ENCODE results near the gene CCL19.

The CCL19 gene

GRCh38 chr9:34664281-34665066, 26.6 kb downstream of the CCL19 start:
- DNase-seq (ENCODE audit: extremely low read depth in 1 of 2, low read depth in 1 of 2): peak in 1 of 2 donors; percentile 63

- DNase-seq (ENCODE audit: extremely low read depth in 1 of 2, low read depth in 1 of 2): no peak
These were observed 27.8 kb downstream of the CCL19 start for GRCh38 chr9:34663303-34663605.

- DNase-seq (ENCODE audit: extremely low read depth in 1 of 2, low read depth in 1 of 2): no peak
These were observed 28.4 kb downstream of the CCL19 start, which contains the start of gene CCL27 for GRCh38 chr9:34662526-34663302. Gene CCL27 (minus strand): TSS chr9:34662657. CDS start chr9:34662633, 24 bp downstream.

- DNase-seq (ENCODE audit: extremely low read depth in 1 of 2, low read depth in 1 of 2): no peak
These were observed 31.4 kb downstream of the CCL19 start for GRCh38 chr9:34659592-34660253.

- no peak for DNase-seq (ENCODE audit: extremely low read depth in 1 of 2, low read depth in 1 of 2)
These were observed 32.6 kb downstream of the CCL19 start for GRCh38 chr9:34658461-34658860.

GRCh38 chr9:34656992-34657391, 34.1 kb downstream of the CCL19 start:
- DNase-seq (ENCODE audit: extremely low read depth in 1 of 2, low read depth in 1 of 2): no peak

GRCh38 chr9:34655394-34655793, 35.7 kb downstream of the CCL19 start:
- DNase-seq (ENCODE audit: extremely low read depth in 1 of 2, low read depth in 1 of 2): no peak

- no peak for DNase-seq (ENCODE audit: extremely low read depth in 1 of 2, low read depth in 1 of 2)
These were observed 36.6 kb downstream of the CCL19 start for GRCh38 chr9:34654323-34655051.

GRCh38 chr9:34653151-34654072, 37.7 kb downstream of the CCL19 start:
- no peak for DNase-seq (ENCODE audit: extremely low read depth in 1 of 2, low read depth in 1 of 2)

GRCh38 chr9:34652602-34653000, 38.5 kb downstream of the CCL19 start:
- DNase-seq (ENCODE audit: extremely low read depth in 1 of 2, low read depth in 1 of 2): no peak

- DNase-seq (ENCODE audit: extremely low read depth in 1 of 2, low read depth in 1 of 2): peak in 1 of 2 donors; percentile 63
These were observed 39.0 kb downstream of the CCL19 start, which contains the start of gene IL11RA for GRCh38 chr9:34651876-34652601. Gene IL11RA (plus strand): TSS chr9:34652185. CDS start chr9:34655218, 3,033 bp downstream.

GRCh38 chr9:34651321-34651720, 39.8 kb downstream of the CCL19 start:
- DNase-seq (ENCODE audit: extremely low read depth in 1 of 2, low read depth in 1 of 2): no peak

- DNase-seq (ENCODE audit: extremely low read depth in 1 of 2, low read depth in 1 of 2): no peak
These were observed 40.3 kb downstream of the CCL19 start for GRCh38 chr9:34650816-34651215.

GRCh38 chr9:34648673-34649072, 42.4 kb downstream of the CCL19 start:
- DNase-seq (ENCODE audit: extremely low read depth in 1 of 2, low read depth in 1 of 2): no peak

GRCh38 chr9:34647651-34648050, 43.4 kb downstream of the CCL19 start:
- DNase-seq (ENCODE audit: extremely low read depth in 1 of 2, low read depth in 1 of 2): no peak

GRCh38 chr9:34647084-34647403, 44.0 kb downstream of the CCL19 start:
- no peak for DNase-seq (ENCODE audit: extremely low read depth in 1 of 2, low read depth in 1 of 2)

- DNase-seq (ENCODE audit: extremely low read depth in 1 of 2, low read depth in 1 of 2): peak; percentile 93 to 96
These were observed 44.6 kb downstream of the CCL19 start, which contains the start of gene GALT for GRCh38 chr9:34646211-34647083. Gene GALT (plus strand): TSS chr9:34646675. CDS start chr9:34646705, 30 bp downstream.

GRCh38 chr9:34644766-34645314, 46.2 kb downstream of the CCL19 start:
- DNase-seq (ENCODE audit: extremely low read depth in 1 of 2, low read depth in 1 of 2): no peak

All from stimulated activated CD8-positive, alpha-beta memory T cell treated with anti-CD3 and anti-CD28 coated beads, Interleukin-7, amount 100 ng/mL, for 48 hours (primary cell).